ENCODE measurements around the gene ELOVL3.
"Not testable (repeated sequence)": the region's sequence is repeated elsewhere in the genome, so short reads cannot be mapped to it uniquely, and the experiment has no call there.

Gene ELOVL3

DNA sequence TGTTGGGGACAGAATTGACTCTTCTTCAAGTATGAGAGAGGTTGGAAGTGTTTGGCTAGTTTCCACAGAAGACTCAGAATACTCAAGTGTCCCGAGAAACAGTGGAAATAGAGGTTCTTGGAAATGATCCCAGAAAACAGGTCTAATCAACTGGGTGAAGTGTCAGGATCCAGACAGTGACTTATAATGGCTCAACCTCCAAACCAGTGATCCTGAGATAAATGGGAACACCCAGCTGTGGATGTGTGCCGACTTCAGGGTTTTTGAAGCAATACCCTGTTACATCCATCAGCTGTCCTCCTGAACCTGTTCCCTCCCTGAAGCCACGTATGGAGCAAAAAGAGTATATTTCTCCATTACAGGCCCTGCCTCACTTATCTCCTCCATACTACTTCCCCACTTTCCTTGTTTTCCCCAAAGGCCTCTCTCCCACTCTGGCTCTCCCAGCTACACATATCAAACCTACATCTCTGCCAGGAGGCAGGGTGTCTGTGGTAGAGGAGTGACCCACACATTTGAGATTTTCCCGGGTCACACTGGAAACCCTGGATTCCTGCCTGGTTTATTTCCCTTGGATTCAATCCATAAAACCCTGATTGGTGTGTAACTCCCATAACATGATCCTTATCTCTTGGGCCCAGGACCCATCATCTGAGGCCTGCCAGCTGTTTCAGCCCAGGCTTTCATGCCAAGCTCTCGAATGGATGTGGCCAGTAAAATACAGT is 17.6 kb upstream of the ELOVL3 start:
- ChIA-PET CTCF (no interaction called here), POLR2A (ENCODE audit: low non-redundant PET) (no interaction called here)
- no peak for DNase-seq (ENCODE audit: low spot score)
- no peak overlapping the region for H3K27ac ChIP-seq
- TF ChIP-seq CTCF (conservative IDR thresholded peaks at IDR 0.05; ENCODE audit: low read depth): no peak

GRCh38 chr10:102211615-102212299 is 14.3 kb upstream of the ELOVL3 start:
- CTCF ChIA-PET: interaction anchor here (0.8 to 1.4 kb wide), 2 partner anchors 10 to 42 kb away, joined by 3 to 5 read pairs; no protein-coding TSS in a partner anchor
- no peak for DNase-seq (ENCODE audit: low spot score)
- TF ChIP-seq CTCF (conservative IDR thresholded peaks at IDR 0.05; ENCODE audit: low read depth): no peak
- POLR2A ChIA-PET (ENCODE audit: low non-redundant PET): interaction anchor here (0.5 kb wide), 1 partner anchor 173 kb away, joined by 3 read pairs; no protein-coding TSS in a partner anchor
- no peak overlapping the region for H3K27ac ChIP-seq

- POLR2A ChIA-PET (ENCODE audit: low non-redundant PET); CTCF ChIA-PET; H3K27ac ChIP-seq; DNase-seq (ENCODE audit: low spot score): not testable (repeated sequence)
These were observed 12.5 kb upstream of the ELOVL3 start for GRCh38 chr10:102213599-102213998.

GRCh38 chr10:102219370-102219769 is 6.7 kb upstream of the ELOVL3 start:
- no peak for DNase-seq (ENCODE audit: low spot score)
- no peak for TF ChIP-seq CTCF (conservative IDR thresholded peaks at IDR 0.05; ENCODE audit: low read depth)
- H3K27ac ChIP-seq: no peak overlapping the region
- ChIA-PET POLR2A (ENCODE audit: low non-redundant PET) (interaction anchor here (0.6 kb wide), 1 partner anchor 31 kb away, joined by 4 read pairs; no protein-coding TSS in a partner anchor), CTCF (interaction anchor here (0.6 to 1.5 kb wide), 5 partner anchors 9 to 66 kb away, joined by 3 to 6 read pairs (median 3); no protein-coding TSS in a partner anchor)

DNA sequence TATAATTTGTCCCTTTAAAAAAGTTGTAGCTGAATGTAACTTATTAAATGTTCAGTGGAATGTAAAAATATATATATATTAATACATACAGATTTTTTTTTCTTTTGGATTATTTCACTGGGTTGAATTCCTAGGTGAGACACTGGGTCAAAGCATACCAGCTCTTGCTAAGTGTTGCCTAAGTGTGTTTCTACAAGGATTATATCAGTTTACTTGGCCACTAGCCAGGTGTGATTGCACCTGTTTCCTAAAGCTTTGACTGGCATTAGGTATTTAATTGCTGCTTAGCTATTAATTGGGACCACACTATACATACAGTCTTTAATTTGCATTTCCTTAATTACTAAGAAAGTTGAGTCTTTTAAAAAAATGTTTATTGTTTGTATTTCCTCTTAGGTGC is 5.5 kb upstream of the ELOVL3 start:
- POLR2A ChIA-PET (ENCODE audit: low non-redundant PET): no interaction called here
- no peak for DNase-seq (ENCODE audit: low spot score)
- CTCF ChIA-PET: interaction anchor here (0.8 to 1.1 kb wide), 2 partner anchors 10 to 14 kb away, joined by 5 read pairs; no protein-coding TSS in a partner anchor
- no peak for TF ChIP-seq CTCF (conservative IDR thresholded peaks at IDR 0.05; ENCODE audit: low read depth)
- no peak overlapping the region for H3K27ac ChIP-seq

DNA sequence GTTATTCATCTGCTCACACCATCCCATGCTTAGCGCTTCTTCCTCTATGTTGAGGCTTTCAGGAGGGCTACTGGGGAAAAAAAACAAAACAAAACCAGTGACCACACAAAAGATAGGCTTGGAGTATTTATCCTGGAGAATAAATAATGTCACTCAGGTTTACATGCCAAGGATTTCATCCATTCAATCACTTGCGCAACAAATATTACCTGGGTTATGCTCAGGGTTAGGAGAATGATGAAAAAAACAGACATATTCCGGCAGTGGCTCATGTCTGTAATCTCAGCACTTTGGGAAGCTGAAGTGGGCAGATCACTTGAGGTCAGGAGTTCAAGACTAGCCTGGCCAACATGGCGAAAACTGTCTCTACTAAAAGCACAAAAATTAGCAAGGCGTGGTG is 3.3 kb upstream of the ELOVL3 start:
- ChIA-PET CTCF (interaction anchor here (0.6 kb wide), 1 partner anchor 104 kb away, joined by 3 read pairs; no protein-coding TSS in a partner anchor), POLR2A (ENCODE audit: low non-redundant PET) (no interaction called here)
- TF ChIP-seq CTCF (conservative IDR thresholded peaks at IDR 0.05; ENCODE audit: low read depth): no peak
- DNase-seq (ENCODE audit: low spot score): no peak
- no peak overlapping the region for H3K27ac ChIP-seq

DNA sequence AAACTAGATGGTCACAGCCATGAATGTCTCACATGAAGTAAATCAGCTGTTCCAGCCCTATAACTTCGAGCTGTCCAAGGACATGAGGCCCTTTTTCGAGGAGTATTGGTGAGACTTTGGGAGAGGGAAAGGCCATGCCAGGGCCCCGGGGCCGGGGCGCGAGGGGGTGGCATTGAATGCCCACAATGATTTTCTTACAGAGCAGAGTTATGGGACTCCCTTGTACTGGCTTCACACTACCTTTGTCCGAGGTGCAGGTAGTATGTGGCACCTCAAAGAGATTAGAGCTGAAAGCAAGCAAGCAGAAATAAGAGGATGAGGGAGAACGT is 407 bp downstream of the ELOVL3 start:
- no peak for TF ChIP-seq CTCF (conservative IDR thresholded peaks at IDR 0.05; ENCODE audit: low read depth)
- peak overlapping the region; percentile 11; the same call in 1 of the 2 replicates for H3K27ac ChIP-seq
- no peak for DNase-seq (ENCODE audit: low spot score)
- ChIA-PET POLR2A (ENCODE audit: low non-redundant PET) (no interaction called here), CTCF (interaction anchor here (0.7 to 14.3 kb wide), 7 partner anchors 57 to 278 kb away, joined by 3 to 370 read pairs (median 4); no protein-coding TSS in a partner anchor)

All from RWPE1 (cell line).